T-helper 17 cell (primary cell): ENCODE data around the gene XXYLT1. TPM values are rescaled to one million over a fixed set of nuclear protein-coding genes. Genes with fewer than 3 reads are reported as not detected.
A peak's percentile ranks its signal among the peaks of the same experiment; 100 is the strongest.
"Not testable (repeated sequence)": the region's sequence is repeated elsewhere in the genome, so short reads cannot be mapped to it uniquely, and the experiment has no call there.

ENCODE experiments used
- ATAC-seq: fragments of 150-1000 bp; cut with Tn5 transposase; 2 replicates; pipeline ENCODE4 v1.10.0; 2021; ENCODE audit warnings: mild to moderate bottlenecking, moderate library complexity
- DNase-seq, 3 donors: peaks; one replicate each; pipeline versions ENCODE4 v3.0.0 to v3.0.0-alpha.2; 2020 to 2021
- H3K9me3 ChIP-seq: one replicate; pipeline ENCODE4 v1.7.0; 2013; ENCODE audit warnings: low read length, mild to moderate bottlenecking; ENCODE audit not compliant: control insufficient read depth, poor library complexity, severe bottlenecking
- H3K27ac Mint-ChIP-seq: one replicate; pipeline ENCODE4 v1.8.0; 2022; ENCODE audit warnings: mild to moderate bottlenecking, moderate library complexity, mixed read lengths
- H3K27me3 Mint-ChIP-seq: one replicate; pipeline ENCODE4 v1.8.0; 2022; ENCODE audit warnings: mixed read lengths
- H3K36me3 Mint-ChIP-seq: one replicate; pipeline ENCODE4 v1.8.0; 2022; ENCODE audit warnings: low read depth, mixed read lengths
- H3K4me1 Mint-ChIP-seq: one replicate; pipeline ENCODE4 v1.8.0; 2022; ENCODE audit warnings: mild to moderate bottlenecking, mixed read lengths
- H3K4me3 Mint-ChIP-seq: one replicate; pipeline ENCODE4 v1.8.0; 2022; ENCODE audit warnings: mild to moderate bottlenecking, moderate library complexity, mixed read lengths
- total RNA-seq, 4 donors: library from RNA in 2 of 4; stranded (reverse) in 2 of 4; gene quantifications; one replicate each; pipeline ENCODE4 v1.2.3 and lab custom pipeline; 2022 to 2026

The XXYLT1 gene
- total RNA-seq, 2 donors from 2014 or later = 7.6 to 7.7 TPM

GRCh38 chr3:195195321-195196209 is 75.4 kb downstream of the XXYLT1 start:
- DNase-seq = no peak
- H3K9me3 ChIP-seq = no peaks in the 10 kb centered on the region
- H3K36me3 Mint-ChIP-seq = no peaks in the 10 kb centered on the region

GRCh38 chr3:195194559-195195206 is 76.3 kb downstream of the XXYLT1 start:
- no peak for DNase-seq
- Mint-ChIP-seq H3K4me1 (peaks cover 16% of the 10 kb centered on the region), H3K36me3 (no peaks in the 10 kb centered on the region), H3K27me3 (no peaks in the 10 kb centered on the region), H3K4me3 (peak overlapping the region; percentile 55), H3K27ac (no peak overlapping the region)
- no peaks in the 10 kb centered on the region for H3K9me3 ChIP-seq
- ATAC-seq = no peak

More at GRCh38 chr3:195195321-195196209, 75.4 kb downstream of the XXYLT1 start:
- Mint-ChIP-seq H3K27ac (no peak overlapping the region), H3K27me3 (no peaks in the 10 kb centered on the region), H3K4me1 (peaks cover 16% of the 10 kb centered on the region), H3K4me3 (no peak overlapping the region)
- ATAC-seq = no peak

GRCh38 chr3:195191580-195191979 is 79.4 kb downstream of the XXYLT1 start:
- no peaks in the 10 kb centered on the region for H3K9me3 ChIP-seq
- no peak overlapping the region for H3K4me3 Mint-ChIP-seq
- no peaks in the 10 kb centered on the region for H3K27me3 Mint-ChIP-seq
- DNase-seq = no peak
- no peaks in the 10 kb centered on the region for H3K36me3 Mint-ChIP-seq
- peaks cover 12% of the 10 kb centered on the region for H3K4me1 Mint-ChIP-seq
- H3K27ac Mint-ChIP-seq = no peak overlapping the region
- no peak for ATAC-seq

- H3K4me3 Mint-ChIP-seq = no peak overlapping the region
- H3K36me3 Mint-ChIP-seq = no peaks in the 10 kb centered on the region
- peaks cover 22% of the 10 kb centered on the region for H3K4me1 Mint-ChIP-seq
These were observed 81.1 kb downstream of the XXYLT1 start for GRCh38 chr3:195189821-195190220.

GRCh38 chr3:195188426-195188927 is 82.5 kb downstream of the XXYLT1 start:
- no peaks in the 10 kb centered on the region for H3K9me3 ChIP-seq
- H3K36me3 Mint-ChIP-seq = no peaks in the 10 kb centered on the region

More at GRCh38 chr3:195189821-195190220, 81.1 kb downstream of the XXYLT1 start:
- ATAC-seq (no peak), DNase-seq (no peak)
- no peaks in the 10 kb centered on the region for H3K9me3 ChIP-seq
- H3K27ac Mint-ChIP-seq = no peak overlapping the region
- no peaks in the 10 kb centered on the region for H3K27me3 Mint-ChIP-seq

GRCh38 chr3:195187609-195188425 is 83.1 kb downstream of the XXYLT1 start:
- H3K36me3 Mint-ChIP-seq = no peaks in the 10 kb centered on the region
- H3K9me3 ChIP-seq = no peaks in the 10 kb centered on the region
- ATAC-seq = no peak
- H3K4me1 Mint-ChIP-seq = peaks cover 23% of the 10 kb centered on the region
- DNase-seq = no peak
- no peaks in the 10 kb centered on the region for H3K27me3 Mint-ChIP-seq
- H3K27ac Mint-ChIP-seq = no peak overlapping the region
- H3K4me3 Mint-ChIP-seq = no peak overlapping the region

More at GRCh38 chr3:195188426-195188927, 82.5 kb downstream of the XXYLT1 start:
- H3K27ac Mint-ChIP-seq = no peak overlapping the region
- ATAC-seq = no peak
- no peaks in the 10 kb centered on the region for H3K27me3 Mint-ChIP-seq
- peaks cover 17% of the 10 kb centered on the region for H3K4me1 Mint-ChIP-seq
- H3K4me3 Mint-ChIP-seq = no peak overlapping the region
- DNase-seq = no peak

- H3K36me3 Mint-ChIP-seq, H3K9me3 ChIP-seq, ATAC-seq, H3K27ac Mint-ChIP-seq, H3K27me3 Mint-ChIP-seq, DNase-seq: not testable (repeated sequence)
- Mint-ChIP-seq H3K4me3 (peak overlapping the region; percentile 49), H3K4me1 (peaks cover 33% of the 10 kb centered on the region)
These were observed 84.3 kb downstream of the XXYLT1 start for GRCh38 chr3:195186710-195187047.

GRCh38 chr3:195186041-195186709 is 84.8 kb downstream of the XXYLT1 start:
- H3K4me1 Mint-ChIP-seq = peaks cover 35% of the 10 kb centered on the region
- H3K27ac Mint-ChIP-seq = peak overlapping the region; percentile 37
- ATAC-seq (no peak), DNase-seq (no peak)
- H3K36me3 Mint-ChIP-seq = no peaks in the 10 kb centered on the region
- peak overlapping the region; percentile 49 for H3K4me3 Mint-ChIP-seq
- no peaks in the 10 kb centered on the region for H3K9me3 ChIP-seq
- no peaks in the 10 kb centered on the region for H3K27me3 Mint-ChIP-seq

- DNase-seq (no peak), ATAC-seq (no peak)
- Mint-ChIP-seq H3K4me3 (peak overlapping the region; percentile 13), H3K27me3 (no peaks in the 10 kb centered on the region), H3K36me3 (no peaks in the 10 kb centered on the region), H3K4me1 (peaks cover 36% of the 10 kb centered on the region), H3K27ac (peak overlapping the region; percentile 37)
- H3K9me3 ChIP-seq = no peaks in the 10 kb centered on the region
These were observed 85.4 kb downstream of the XXYLT1 start for GRCh38 chr3:195185583-195185982.

GRCh38 chr3:195184716-195185421 is 86.1 kb downstream of the XXYLT1 start:
- no peaks in the 10 kb centered on the region for H3K9me3 ChIP-seq
- Mint-ChIP-seq H3K36me3 (no peaks in the 10 kb centered on the region), H3K27ac (no peak overlapping the region), H3K27me3 (no peaks in the 10 kb centered on the region), H3K4me3 (no peak overlapping the region), H3K4me1 (peaks cover 36% of the 10 kb centered on the region)
- DNase-seq = no peak
- ATAC-seq = no peak

- Mint-ChIP-seq H3K36me3 (peaks cover under 1% of the 10 kb centered on the region), H3K27me3 (peaks cover 4% of the 10 kb centered on the region), H3K4me3 (peak overlapping the region; percentile 63), H3K4me1 (peaks cover 37% of the 10 kb centered on the region), H3K27ac (peak overlapping the region; percentile 86)
- DNase-seq (no peak), ATAC-seq (peak; percentile 23)
- H3K9me3 ChIP-seq = no peaks in the 10 kb centered on the region
These were observed 87.7 kb downstream of the XXYLT1 start for GRCh38 chr3:195183071-195183776.

GRCh38 chr3:195182470-195182795 is 88.5 kb downstream of the XXYLT1 start:
- ATAC-seq (peak; percentile 59), DNase-seq (no peak)
- Mint-ChIP-seq H3K27ac (peak overlapping the region; percentile 86), H3K27me3 (peaks cover 5% of the 10 kb centered on the region), H3K36me3 (peaks cover 3% of the 10 kb centered on the region), H3K4me1 (peaks cover 41% of the 10 kb centered on the region), H3K4me3 (peak overlapping the region; percentile 53)
- H3K9me3 ChIP-seq = no peaks in the 10 kb centered on the region
